ENCODE data around the gene AFF1.

GRCh38 chr4:86928400-86929255, 6.2 kb upstream of the AFF1 start:
- TF ChIP-seq EZH2phosphoT487 (IDR thresholded peaks at IDR 0.05; ENCODE audit: insufficient read depth, low read depth) (no peak), EZH2 (IDR thresholded peaks at IDR 0.05; ENCODE audit: insufficient read depth, poor library complexity, severe bottlenecking) (no peak)

Measured in GM23248 (cell line).